K562 (cell line): ENCODE measurements around the gene LAX1. TPM values are rescaled to one million over a fixed set of nuclear protein-coding genes. Genes with fewer than 3 reads are reported as not detected.
"Not testable (repeated sequence)": the region's sequence is repeated elsewhere in the genome, so short reads cannot be mapped to it uniquely, and the experiment has no call there.

Experiments used
- ATAC-seq: fragments of 200-7000 bp; cut with Tn5 transposase; 3 replicates; pipeline ENCODE4 v1.9.1; 2020; ENCODE audit warnings: moderate library complexity
- BruUV-seq: library from RNA; stranded (reverse); fragments of 400-500 nt; replicated peaks from 2 replicates; lab custom pipeline; 2021; lab: Mats Ljungman, UMichigan
- CTCF ChIA-PET: fragments of 300-600 bp; formaldehyde crosslinking; extraction: SDS; loops from one replicate; lab custom pipeline; 2021; ENCODE audit warnings: low intra/inter-chr PET ratio; lab: Yijun Ruan, JAX
- POLR2A ChIA-PET: fragments of 300-600, 350-650 bp; sonication (Branson Sonifier 250); formaldehyde crosslinking; extraction: SDS; loops from one replicate; lab custom pipeline; 2021; ENCODE audit warnings: antibody characterized with exemption, inconsistent platforms; lab: Yijun Ruan, JAX
- DNase-seq, 4 experiments: peaks; one replicate each; pipeline versions ENCODE4 v3.0.0 to v3.0.0-alpha.2; 2011 to 2018; ENCODE audit warnings: low spot score in 3 of 4, mixed read lengths in 3 of 4; ENCODE audit errors: extremely low read depth in 1 of 4
- FAIRE-seq: peaks from 2 replicates; lab custom pipeline; 2011; peaks lifted over from hg19 to GRCh38; lab: Jason Lieb, UNC
- H2AFZ ChIP-seq: 2 replicates; pipeline ENCODE4 v1.6.0; 2011; ENCODE audit warnings: low read depth, low read length, control low read depth, inconsistent platforms
- H3K27ac ChIP-seq: fragments of 200-600 bp; 3 replicates; pipeline ENCODE4 v1.8.0; 2011; ENCODE audit warnings: low read depth, mild to moderate bottlenecking, control low read depth, inconsistent platforms, low read length, moderate library complexity, mixed read lengths; ENCODE audit errors: extremely low read depth
- H3K27me3 ChIP-seq, 2 experiments: fragments of 300-600 bp in 1 of 2; 2 replicates in 1 of 2; 3 replicates in 1 of 2; pipeline versions ENCODE4 v1.6.0 to v1.8.0; 2011; ENCODE audit warnings: inconsistent platforms in 2 of 2, low read length in 2 of 2, mild to moderate bottlenecking in 1 of 2, mixed read lengths in 1 of 2, moderate library complexity in 1 of 2; ENCODE audit not compliant: control insufficient read depth in 2 of 2, insufficient read depth in 2 of 2
- H3K36me3 ChIP-seq: fragments of 300-600 bp; 3 replicates; pipeline ENCODE4 v1.8.0; 2011; ENCODE audit warnings: mild to moderate bottlenecking, low read length, inconsistent platforms; ENCODE audit not compliant: control insufficient read depth, insufficient read depth
- H3K4me1 ChIP-seq, 2 experiments: fragments of 200-600 bp in 1 of 2; replicated peaks in 1 of 2; 2 replicates in 1 of 2; 3 replicates in 1 of 2; pipeline versions ENCODE4 v1.5.1 to v1.8.0; 2011; ENCODE audit warnings: inconsistent platforms in 2 of 2, low read length in 2 of 2, mild to moderate bottlenecking in 1 of 2, mixed read lengths in 1 of 2, moderate library complexity in 1 of 2; ENCODE audit not compliant: control insufficient read depth in 2 of 2, insufficient read depth in 2 of 2
- H3K4me2 ChIP-seq: 2 replicates; pipeline ENCODE4 v1.6.1; 2011; ENCODE audit warnings: low read length, control low read depth, inconsistent platforms, mixed read lengths; ENCODE audit not compliant: insufficient read depth
- H3K4me3 ChIP-seq: fragments of 200-600 bp; sonication (generic), shearing (Covaris generic); 2 replicates; pipeline ENCODE4 v1.5.1; 2016; ENCODE audit warnings: control low read depth, inconsistent platforms
- H3K79me2 ChIP-seq: fragments of 200-600 bp; 3 replicates; pipeline ENCODE4 v1.8.0; 2011; ENCODE audit warnings: low read length, inconsistent platforms; ENCODE audit not compliant: control insufficient read depth, insufficient read depth
- H3K9ac ChIP-seq, 2 experiments: 2 replicates each; pipeline versions ENCODE4 v1.6.0 to v1.6.1; 2011; ENCODE audit warnings: low read depth in 2 of 2, low read length in 2 of 2, control low read depth in 1 of 2, inconsistent platforms in 1 of 2, mild to moderate bottlenecking in 1 of 2, mixed read lengths in 1 of 2; ENCODE audit not compliant: insufficient read depth in 1 of 2
- H3K9me1 ChIP-seq: one replicate; pipeline ENCODE4 v1.6.0; 2011; ENCODE audit warnings: inconsistent platforms, mild to moderate bottlenecking, low read length, moderate library complexity; ENCODE audit not compliant: control insufficient read depth, insufficient read depth
- H3K9me3 ChIP-seq: replicated peaks from 2 replicates; pipeline ENCODE4 v1.5.1; 2011; ENCODE audit warnings: low read depth, low read length, inconsistent platforms; ENCODE audit not compliant: control insufficient read depth, insufficient read depth
- H4K20me1 ChIP-seq: replicated peaks from 2 replicates; pipeline ENCODE4 v1.6.1; 2011; ENCODE audit warnings: low read length, inconsistent platforms, mixed read lengths; ENCODE audit not compliant: control insufficient read depth, insufficient read depth
- GABPB2 ChIP-seq: fragments of 250-450 bp; sonication (Bioruptor Pico); conservative IDR thresholded peaks from 2 replicates; pipeline ENCODE4 v1.5.1; 2021; ENCODE audit warnings: mild to moderate bottlenecking
- GATA2 ChIP-seq: sonication (generic); formaldehyde crosslinking; IDR thresholded peaks from 2 replicates; pipeline ENCODE4 v1.4.0; 2020; ENCODE audit warnings: mild to moderate bottlenecking, missing genetic modification reagents
- KLF6 ChIP-seq: fragments of 250-450 bp; sonication (Bioruptor Pico); IDR thresholded peaks from 2 replicates; pipeline ENCODE4 v1.4.0; 2020; ENCODE audit warnings: mild to moderate bottlenecking, moderate library complexity, borderline replicate concordance
- PHTF2 ChIP-seq: fragments of 250-450 bp; sonication (Bioruptor Pico); IDR thresholded peaks from 2 replicates; pipeline ENCODE4 v1.5.0; 2021; ENCODE audit warnings: mild to moderate bottlenecking
- RAD21 ChIP-seq, 2 experiments: fragments of 250-450 bp in 1 of 2; fragments of 450-650 bp in 1 of 2; sonication (Bioruptor Pico) in 1 of 2; formaldehyde crosslinking in 1 of 2; IDR thresholded peaks in 1 of 2; conservative IDR thresholded peaks in 1 of 2; 2 replicates each; pipeline versions ENCODE4 v1.4.0 to v1.8.0; 2020 to 2022; ENCODE audit warnings: mild to moderate bottlenecking in 2 of 2, moderate library complexity in 1 of 2
- RBM34 ChIP-seq: fragments of 200-400 bp; formaldehyde crosslinking; IDR thresholded peaks from 2 replicates; pipeline ENCODE4 v1.6.1; 2018; ENCODE audit warnings: low read length, borderline replicate concordance; ENCODE audit not compliant: insufficient read depth
- TAF1 ChIP-seq: IDR thresholded peaks from 2 replicates; pipeline ENCODE4 v1.6.1; 2011; ENCODE audit warnings: mild to moderate bottlenecking, low read length, moderate library complexity; ENCODE audit not compliant: insufficient read depth, control insufficient read depth, severe bottlenecking; ENCODE audit errors: extremely low read depth
- TOE1 ChIP-seq, 2 experiments: fragments of 450-650 bp in 1 of 2; sonication (generic) in 1 of 2; formaldehyde crosslinking in 1 of 2; IDR thresholded peaks; 2 replicates each; pipeline versions ENCODE4 v1.7.1 to v1.8.0; 2016 to 2022; ENCODE audit warnings: borderline replicate concordance in 2 of 2, mild to moderate bottlenecking in 2 of 2, antibody characterized with exemption in 1 of 2, inconsistent platforms in 1 of 2, low read depth in 1 of 2, missing genetic modification reagents in 1 of 2, moderate library complexity in 1 of 2
- XRCC4 ChIP-seq: IDR thresholded peaks from one replicate; pipeline ENCODE4 v1.6.1; 2011; ENCODE audit not compliant: insufficient read depth, insufficient read length; ENCODE audit errors: extremely low read depth
- ZC3H4 ChIP-seq: sonication (generic); formaldehyde crosslinking; IDR thresholded peaks from 2 replicates; pipeline ENCODE4 v1.9.0; 2021; ENCODE audit warnings: missing genetic modification reagents, borderline replicate concordance
- ZNF79 ChIP-seq: fragments of 250-450 bp; sonication (Bioruptor Pico); IDR thresholded peaks from 2 replicates; pipeline ENCODE4 v1.4.0; 2020; ENCODE audit warnings: low read depth, mild to moderate bottlenecking, moderate library complexity
- WGBS: fragments of 100-300 bp; shearing (Covaris generic); methylation state at CpG from one replicate; pipeline ENCODE4 v1.1.6; 2016; ENCODE audit warnings: low coverage, mixed read lengths; ENCODE audit not compliant: insufficient coverage; ENCODE audit errors: missing lambda C conversion rate; 5-methylcytosine and 5-hydroxymethylcytosine counted together
- in situ Hi-C: fragments of 300-500 bp; cut with MboI; formaldehyde crosslinking; loops from 4 replicates; pipeline ENCODE4 v1.15.0; 2018; ENCODE audit warnings: inconsistent platforms, mixed read lengths
- intact Hi-C: fragments of 100-400 bp; cut with micrococcal nuclease; formaldehyde crosslinking; loops from 2 replicates; pipeline ENCODE4 v1.14.2; 2022
- polyA plus RNA-seq, 8 experiments: library from polyadenylated mRNA; depleted of rRNA in 4 of 8; stranded (reverse) in 5 of 8; unstranded in 3 of 8; fragments of >200 nt; fragmentation: Nextera tagmentation in 2 of 8; fragmentation: Illumina TruSeq in 1 of 8; extraction: Ambion mirVana in 2 of 8; extraction: Trizol in 1 of 8; gene quantifications; 2 replicates each; pipeline versions ENCODE4 v1.2.1 to v1.2.3, GENCODE V29; 2011 to 2014; ENCODE audit warnings: inconsistent platforms in 1 of 8, missing spikeins in 1 of 8
- total RNA-seq, 7 experiments: library from RNA; depleted of rRNA in 6 of 7; stranded (reverse); fragments of >200 nt in 6 of 7; fragmentation: Illumina TruSeq in 2 of 7; extraction: Trizol in 2 of 7; gene quantifications; 2 replicates each; pipeline versions ENCODE4 v1.2.1 to v1.2.3, GENCODE V29; 2011 to 2021; ENCODE audit warnings: low replicate concordance in 1 of 7

The LAX1 gene
- total and polyA plus RNA-seq, 9 of the 15 experiments (the other 6 are each of a cell fraction or from before 2014, with no cell fraction given) = not detected

DNA sequence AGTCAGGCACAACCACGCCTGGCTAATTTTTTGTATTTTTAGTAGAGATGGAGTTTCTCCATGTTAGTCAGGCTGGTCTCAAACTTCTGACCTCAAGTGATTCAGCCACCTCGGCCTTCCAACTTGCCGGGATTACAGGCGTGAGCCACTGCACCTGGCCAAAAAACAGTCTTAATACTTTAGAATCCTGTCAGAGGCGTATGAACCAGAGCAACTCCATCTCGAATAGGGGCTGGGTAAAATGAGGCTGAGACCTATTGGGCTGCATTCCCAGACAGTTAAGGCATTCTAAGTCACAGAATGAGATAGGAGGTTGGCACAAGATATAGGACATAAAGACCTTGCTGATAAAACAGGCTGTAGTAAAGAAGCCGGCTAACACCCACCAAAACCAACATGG, 3.0 kb upstream of the LAX1 start:
- BruUV-seq, intact Hi-C loops, H3K79me2 ChIP-seq, ATAC-seq, H3K9ac ChIP-seq, H3K27ac ChIP-seq, FAIRE-seq, H3K4me2 ChIP-seq, H3K9me3 ChIP-seq, POLR2A ChIA-PET, H4K20me1 ChIP-seq, H3K4me3 ChIP-seq, CTCF ChIA-PET, H3K36me3 ChIP-seq, DNase-seq, H2AFZ ChIP-seq, in situ Hi-C loops, H3K9me1 ChIP-seq, H3K27me3 ChIP-seq: not testable (repeated sequence)
- peak; percentile 71; the same call in 1 of the 2 replicates for TF ChIP-seq ZNF79 (CRISPR knock-in tag)
- 36% methylated on average over 7 of the region's 7 CpGs for WGBS
- H3K4me1 ChIP-seq = peaks cover 4 to 12% of the 10 kb centered on the region in 2 experiments; a peak in 4 of 5 replicates

DNA sequence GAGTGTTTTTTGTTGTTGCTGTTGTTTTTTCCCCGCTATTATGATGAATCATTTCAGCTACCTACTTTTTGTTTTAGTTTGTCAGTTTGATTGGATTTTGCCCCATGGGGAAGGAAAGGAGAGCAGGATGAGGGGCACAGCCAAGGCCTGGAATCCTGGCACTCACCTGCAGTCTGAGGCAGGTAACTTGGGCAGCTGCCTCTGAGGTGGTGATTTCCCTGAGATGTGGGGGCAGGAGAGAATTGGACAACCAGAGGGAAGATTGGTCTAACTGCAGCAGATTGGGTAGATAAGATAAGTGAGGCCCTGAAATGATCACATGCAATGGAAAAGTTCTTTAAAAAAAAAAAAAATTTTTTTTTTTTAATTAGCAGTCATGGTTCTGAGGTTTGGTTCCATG, 1.5 kb upstream of the LAX1 start:
- POLR2A ChIA-PET = interaction anchor here (0.6 kb wide), 3 partner anchors 541 to 1109 kb away, joined by 3 read pairs; no protein-coding TSS in a partner anchor
- Histone ChIP-seq H2AFZ (no peak overlapping the region), H3K79me2 (no peaks in the 10 kb centered on the region), H3K27me3 (peaks cover 4 to 7% of the 10 kb centered on the region in 2 experiments; a peak in 4 of 5 replicates), H4K20me1 (no peaks in the 10 kb centered on the region), H3K36me3 (no peaks in the 10 kb centered on the region), H3K9me1 (no peaks in the 10 kb centered on the region), H3K9ac (no peak overlapping the region), H3K4me2 (no peak overlapping the region), H3K27ac (no peak overlapping the region), H3K4me3 (no peak overlapping the region), H3K4me1 (peaks cover 4 to 12% of the 10 kb centered on the region in 2 experiments; a peak in 4 of 5 replicates), H3K9me3 (no peaks in the 10 kb centered on the region)
- WGBS = 33% methylated on average over 1 of the region's 1 CpG
- DNase-seq (peak in 1 of 4 experiments; percentile 12), FAIRE-seq (no peak), ATAC-seq (no peak)
- CTCF ChIA-PET = no interaction called here
- intact Hi-C loops (no loop called here), in situ Hi-C loops (no loop called here)
- no TSS peak for BruUV-seq
- no peak for TF ChIP-seq XRCC4
- TF ChIP-seq RBM34 = no peak
- no peak for TF ChIP-seq TAF1
- no peak for TF ChIP-seq KLF6 (CRISPR knock-in tag)
- TF ChIP-seq TOE1 (IDR thresholded peaks at IDR 0.05; ENCODE audit: borderline replicate concordance) = no peak
- no peak for TF ChIP-seq TOE1 (CRISPR knock-in tag; IDR thresholded peaks at IDR 0.05; ENCODE audit: borderline replicate concordance, low read depth)
- TF ChIP-seq RAD21 (CRISPR knock-in tag; conservative IDR thresholded peaks at IDR 0.05 in 1 of 2, IDR thresholded peaks at IDR 0.05 in 1 of 2) = 0 out of 4 replicates have a peak, but pooled peaks of 1 of the 2 experiments have one; percentile 16
- TF ChIP-seq GABPB2 (CRISPR knock-in tag) = no peak
- 0 out of 2 replicates have a peak, but pooled peaks have one; percentile 18 for TF ChIP-seq GATA2 (CRISPR knock-in tag)
- no peak for TF ChIP-seq ZC3H4 (CRISPR knock-in tag)
- TF ChIP-seq PHTF2 (CRISPR knock-in tag) = no peak
- TF ChIP-seq, all 486 proteins: peak for 2
